Esophagus squamous epithelium (tissue), 4 donors: Measurements from ENCODE around the gene A1BG.

Experiments
- CTCF ChIP-seq, 6 experiments: fragments of 450-650 bp in 4 of 6; fragments of 200-600 bp in 2 of 6; sonication (generic) in 2 of 6; IDR thresholded peaks; one replicate each; pipeline ENCODE4 v1.5.1; 2016 to 2019; ENCODE audit warnings: antibody characterized with exemption in 6 of 6, mild to moderate bottlenecking in 4 of 6, moderate library complexity in 4 of 6
- POLR2A ChIP-seq, 4 donors: fragments of 450-650 bp; IDR thresholded peaks; one replicate each; pipeline ENCODE4 v1.6.1; 2017; ENCODE audit warnings: antibody characterized with exemption in 4 of 4, mild to moderate bottlenecking in 4 of 4, moderate library complexity in 3 of 4

DNA sequence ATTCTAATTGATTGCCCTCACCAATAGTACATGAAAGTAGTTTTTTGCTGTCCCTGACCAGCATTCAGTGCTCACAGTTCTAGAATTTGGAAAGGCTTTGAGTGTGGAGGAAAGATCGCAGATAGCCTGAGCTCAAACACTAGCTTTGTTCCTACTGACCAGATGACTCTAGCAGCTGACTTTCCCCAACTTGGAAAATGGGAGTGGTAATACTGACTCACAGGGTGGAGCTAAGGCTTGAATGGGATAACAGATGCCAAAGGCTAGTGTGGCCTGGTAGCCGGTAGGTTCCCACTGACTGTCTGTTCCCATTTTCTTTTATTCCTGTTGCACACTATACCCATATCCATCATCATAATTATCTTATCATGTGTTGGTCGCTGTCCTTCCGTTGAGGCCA lies 22.8 kb downstream of the A1BG start:
- TF ChIP-seq POLR2A (IDR thresholded peaks at IDR 0.05) = no peak
- TF ChIP-seq CTCF (IDR thresholded peaks at IDR 0.05) = no peak
